CD4-positive, alpha-beta T cell treated with Interleukin-12 subunit alpha and Interleukin-12 subunit beta, for 1 hour (primary cell): ENCODE results near the gene PPDPF.
A peak's percentile ranks its signal among the peaks of the same experiment; 100 is the strongest.
"Not testable (repeated sequence)": the region's sequence is repeated elsewhere in the genome, so short reads cannot be mapped to it uniquely, and the experiment has no call there.

Experiments used
- DNase-seq: peaks from one replicate; pipeline ENCODE4 v3.0.0-alpha.2; 2020

The PPDPF gene

DNA sequence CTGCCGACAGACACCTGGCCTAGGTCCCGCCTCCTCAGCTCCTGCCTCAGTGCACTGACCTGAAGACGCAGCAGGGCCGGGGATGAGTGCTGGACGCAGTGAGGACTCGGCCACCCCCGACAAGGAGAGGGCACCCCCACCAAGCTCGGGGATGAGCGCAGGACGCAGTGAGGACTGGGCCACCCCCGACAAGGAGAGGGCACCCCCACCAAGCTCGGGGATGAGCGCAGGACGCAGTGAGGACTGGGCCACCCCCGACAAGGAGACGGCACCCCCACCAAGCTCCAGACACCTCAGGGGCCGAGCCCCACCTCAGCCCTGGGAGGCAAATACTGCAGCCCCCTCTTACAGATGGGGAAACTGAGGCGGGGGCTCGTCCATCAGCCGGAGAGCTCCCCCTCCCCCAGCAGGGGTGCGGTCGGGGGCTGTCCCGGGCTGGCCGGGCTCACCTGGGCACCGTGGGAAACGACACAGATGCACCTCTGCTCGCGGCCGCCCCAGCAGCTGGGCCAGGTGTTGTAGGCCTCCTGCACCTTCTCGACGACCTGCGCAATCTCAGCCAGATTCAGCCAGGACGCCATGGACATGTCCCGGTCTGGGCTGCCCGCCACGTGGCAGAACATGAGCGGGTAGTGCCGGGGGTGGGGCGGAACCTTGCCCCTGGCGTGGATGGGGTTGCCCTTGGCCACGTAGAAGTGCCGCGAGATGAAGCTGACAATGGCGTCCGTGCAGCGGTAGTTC is 46.0 kb downstream of the PPDPF start:
- DNase-seq: no peak

DNA sequence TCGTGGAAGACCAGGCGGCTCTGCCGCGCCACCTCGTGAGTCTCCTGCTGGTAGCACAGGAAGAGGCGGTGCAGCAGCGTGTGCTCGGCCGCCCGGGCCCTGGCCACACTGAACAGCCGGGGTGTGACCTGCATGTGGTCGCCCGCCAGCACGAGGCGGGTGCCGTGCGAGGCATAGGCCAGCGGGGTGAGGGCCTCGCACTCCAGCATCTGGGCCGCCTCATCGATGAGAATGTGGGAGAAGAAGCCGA is 46.5 kb downstream of the PPDPF start:
- no peak for DNase-seq

DNA sequence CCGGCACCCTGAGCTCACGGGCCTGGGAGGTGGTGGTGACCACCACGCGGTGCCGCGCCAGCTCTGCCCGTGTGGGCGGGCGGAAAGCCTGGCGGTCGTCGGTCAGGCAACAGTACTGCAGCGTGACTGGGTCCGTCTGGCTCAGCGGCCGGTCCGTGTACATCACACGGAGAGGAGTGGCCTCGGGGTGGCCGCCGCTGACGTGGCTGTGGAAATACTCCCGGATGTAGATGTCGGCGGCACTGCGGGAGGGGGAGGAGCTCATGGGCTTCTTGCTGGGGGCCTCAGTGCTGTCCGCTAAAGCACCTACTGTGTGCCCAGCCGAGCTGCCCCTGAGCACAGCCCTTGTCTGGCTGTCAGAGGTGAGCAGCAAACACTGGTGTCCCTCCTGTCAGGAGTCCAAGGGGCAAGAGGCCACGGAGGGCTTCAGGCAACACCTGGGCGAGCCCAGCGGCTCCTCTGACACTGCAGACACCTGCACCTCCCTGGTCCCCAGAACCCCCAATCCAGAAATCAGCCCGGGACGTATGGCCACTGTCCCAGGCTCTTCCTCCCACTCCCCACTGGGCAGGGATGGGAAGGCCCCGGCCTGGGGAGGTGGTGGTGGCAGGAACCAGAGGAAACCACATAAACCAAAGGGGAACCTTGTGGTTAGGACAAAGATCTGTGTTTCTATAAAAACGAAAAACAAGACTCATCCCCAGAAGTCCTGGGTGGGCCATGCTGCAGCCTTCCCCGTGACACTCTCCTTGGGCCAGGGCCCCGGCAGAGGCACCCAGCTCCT is 47.0 kb downstream of the PPDPF start:
- peak; percentile 72 for DNase-seq

DNA sequence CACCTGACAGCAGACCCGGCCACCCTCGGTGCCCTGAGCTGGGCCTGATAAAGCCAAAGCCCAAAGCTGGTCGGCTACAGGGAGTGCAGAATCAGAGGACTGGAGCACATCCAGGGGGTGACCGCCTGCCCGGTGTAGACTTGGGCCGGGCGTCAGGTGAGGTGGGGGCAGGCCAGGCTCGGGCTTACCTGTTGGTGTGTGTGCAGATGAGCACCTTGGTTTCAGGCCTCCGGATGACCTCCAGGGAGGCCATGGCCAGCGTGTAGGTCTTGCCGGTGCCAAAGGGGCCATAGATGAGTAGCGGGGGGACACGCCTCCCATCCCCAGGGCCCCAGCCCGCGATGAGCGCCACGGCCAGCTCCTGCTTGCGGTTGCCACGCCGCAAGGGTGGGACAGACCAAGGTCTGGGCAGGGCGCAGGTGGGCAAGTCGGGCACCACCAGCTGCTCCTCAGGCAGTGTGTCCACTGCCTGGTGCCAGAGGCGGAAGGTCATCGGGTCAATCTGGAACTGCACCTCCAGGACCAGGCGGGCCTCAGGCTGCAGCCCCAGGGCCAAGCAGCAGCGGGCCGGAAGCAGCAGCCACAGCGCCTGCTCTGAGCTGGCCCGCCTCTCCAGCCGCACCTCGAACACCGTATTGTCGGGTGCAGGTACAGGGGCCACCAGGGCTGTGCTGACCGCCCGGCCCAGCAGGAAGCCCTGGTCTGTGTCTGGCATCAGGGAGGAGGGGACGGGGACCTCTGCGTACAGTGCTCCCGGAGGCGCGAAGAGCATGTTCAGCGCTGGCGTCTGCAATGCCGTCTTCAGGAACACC is 47.8 kb downstream of the PPDPF start:
- peak; percentile 23 for DNase-seq

DNA sequence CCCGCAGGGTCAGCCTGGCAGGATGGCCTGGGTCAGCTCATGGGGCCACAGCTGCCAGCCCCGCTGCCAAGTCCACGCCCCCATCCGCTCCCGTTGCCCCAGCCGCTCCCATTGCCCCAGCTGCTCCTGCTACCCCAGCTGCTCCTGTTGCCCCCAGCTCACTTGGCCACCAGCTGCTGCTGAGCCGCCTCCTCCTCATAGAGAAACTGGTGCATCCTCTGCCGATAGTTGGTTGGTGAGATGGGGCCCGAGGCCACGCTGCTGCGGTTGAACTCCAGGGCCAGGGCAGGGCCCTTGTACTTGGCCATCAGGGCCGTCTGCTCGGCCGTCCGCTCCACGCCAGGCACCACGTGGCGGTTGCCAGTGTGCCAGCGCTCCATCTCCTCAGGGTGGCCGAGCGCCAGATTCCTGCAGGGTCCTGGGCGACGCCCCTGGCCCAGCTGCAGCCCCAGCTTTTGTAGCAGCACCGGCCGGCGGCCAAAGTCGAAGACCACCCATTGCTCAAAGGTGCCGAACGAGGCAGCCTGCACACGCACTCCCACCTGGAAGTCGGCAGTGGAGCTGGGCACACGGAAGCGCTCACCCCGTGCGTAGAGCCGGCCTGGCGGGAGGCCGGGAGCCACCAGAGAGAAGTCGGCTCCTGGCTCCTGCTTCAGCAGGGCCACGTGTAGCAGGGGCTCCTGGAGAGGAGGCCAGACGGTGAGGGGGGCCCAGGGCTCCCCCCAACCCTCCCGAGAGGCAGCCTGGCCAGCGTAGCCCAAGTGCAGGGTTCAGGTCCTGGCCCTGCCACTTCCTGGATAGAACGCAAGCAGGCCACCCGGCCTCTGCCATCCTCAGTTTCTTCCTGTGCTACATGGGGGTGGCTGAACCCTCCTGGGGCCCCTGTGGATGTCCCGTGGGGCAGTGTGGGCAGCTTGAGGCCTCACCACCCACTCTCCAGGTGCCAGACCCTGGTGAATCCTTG is 48.7 kb downstream of the PPDPF start:
- DNase-seq: no peak

DNA sequence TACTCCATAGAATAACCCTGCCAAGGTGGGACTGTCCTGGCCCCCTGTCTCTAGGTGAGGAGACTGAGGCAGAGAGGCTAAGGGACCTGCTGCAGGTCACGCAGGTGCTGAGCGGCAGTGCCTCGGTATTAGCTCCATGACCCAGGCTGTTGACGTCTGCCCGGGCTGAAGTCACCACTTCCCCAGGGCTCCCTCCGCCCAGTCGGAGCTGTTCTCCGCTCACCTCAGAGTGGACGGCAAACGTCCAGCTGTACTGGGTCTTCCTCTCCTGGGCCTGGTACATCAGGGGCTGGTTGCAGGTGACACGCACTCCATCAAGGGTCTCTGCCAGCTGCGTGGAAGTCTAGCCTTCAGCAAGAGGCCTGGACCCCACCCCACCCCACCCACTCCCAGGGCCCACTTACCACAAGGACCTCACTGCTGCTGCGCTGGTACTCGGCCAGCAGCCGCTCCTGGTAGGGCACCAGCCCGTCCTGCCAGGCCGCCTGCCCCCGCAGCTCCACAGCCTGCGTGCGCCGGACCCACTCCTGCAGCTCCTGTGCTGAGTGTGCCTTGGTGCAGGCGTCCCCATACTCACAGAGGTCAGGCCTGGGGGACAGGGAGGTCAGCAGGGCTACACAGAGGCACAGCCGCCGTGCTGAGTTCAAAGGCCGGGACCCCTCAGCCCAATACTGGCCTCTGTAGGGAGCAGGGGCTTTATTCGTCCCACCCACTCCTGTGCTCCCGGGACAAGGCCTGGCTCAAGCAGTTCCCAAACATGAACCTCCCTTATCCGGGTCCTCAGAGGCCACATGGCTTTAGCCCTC is 49.9 kb downstream of the PPDPF start:
- no peak for DNase-seq

DNA sequence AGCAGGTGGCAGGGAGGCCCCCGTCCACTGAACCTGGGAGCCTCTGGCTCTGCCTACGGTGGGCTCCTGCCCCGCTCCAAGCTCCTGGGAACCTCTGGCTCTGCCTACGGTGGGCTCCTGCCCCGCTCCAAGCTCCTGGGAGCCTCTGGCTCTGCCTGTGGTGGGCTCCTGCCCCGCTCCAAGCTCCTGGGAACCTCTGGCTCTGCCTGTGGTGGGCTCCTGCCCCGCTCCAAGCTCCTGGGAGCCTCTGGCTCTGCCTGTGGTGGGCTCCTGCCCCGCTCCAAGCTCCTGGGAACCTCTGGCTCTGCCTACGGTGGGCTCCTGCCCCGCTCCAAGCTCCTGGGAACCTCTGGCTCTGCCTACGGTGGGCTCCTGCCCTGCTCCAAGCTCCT is 50.5 kb downstream of the PPDPF start:
- not testable (repeated sequence) for DNase-seq
